GM12874 (cell line): ENCODE measurements around the gene TRAF3.

Source experiments
- TF ChIP-seq, protein P1 (sequence below): IDR thresholded peaks from 2 replicates; pipeline ENCODE4 v1.5.1; 2011; ENCODE audit warnings: low read depth, mild to moderate bottlenecking, control low read depth, low read length, moderate library complexity; ENCODE audit not compliant: insufficient read depth

TRAF3 gene

DNA sequence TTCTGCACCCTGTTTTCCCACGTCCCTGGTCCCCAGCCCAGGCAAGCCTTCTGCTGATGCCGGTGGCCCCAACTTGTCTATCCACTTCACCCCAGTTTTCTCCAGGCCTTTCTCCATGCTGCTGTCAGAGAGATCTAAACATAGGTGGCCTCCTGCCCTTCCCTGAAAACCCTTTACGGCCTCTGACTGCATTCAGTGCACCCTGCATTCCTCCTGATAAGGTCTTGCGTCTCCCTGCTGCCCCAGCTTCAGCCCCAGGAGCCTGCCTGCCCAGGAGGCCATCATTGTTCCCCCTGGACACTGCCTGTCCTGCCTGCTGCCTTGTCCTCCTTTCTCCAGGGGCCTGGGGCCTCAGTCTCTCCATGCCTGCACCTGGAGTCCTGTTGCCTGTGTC lies 29.8 kb downstream of the TRAF3 start:
- TF ChIP-seq, protein P1, sequence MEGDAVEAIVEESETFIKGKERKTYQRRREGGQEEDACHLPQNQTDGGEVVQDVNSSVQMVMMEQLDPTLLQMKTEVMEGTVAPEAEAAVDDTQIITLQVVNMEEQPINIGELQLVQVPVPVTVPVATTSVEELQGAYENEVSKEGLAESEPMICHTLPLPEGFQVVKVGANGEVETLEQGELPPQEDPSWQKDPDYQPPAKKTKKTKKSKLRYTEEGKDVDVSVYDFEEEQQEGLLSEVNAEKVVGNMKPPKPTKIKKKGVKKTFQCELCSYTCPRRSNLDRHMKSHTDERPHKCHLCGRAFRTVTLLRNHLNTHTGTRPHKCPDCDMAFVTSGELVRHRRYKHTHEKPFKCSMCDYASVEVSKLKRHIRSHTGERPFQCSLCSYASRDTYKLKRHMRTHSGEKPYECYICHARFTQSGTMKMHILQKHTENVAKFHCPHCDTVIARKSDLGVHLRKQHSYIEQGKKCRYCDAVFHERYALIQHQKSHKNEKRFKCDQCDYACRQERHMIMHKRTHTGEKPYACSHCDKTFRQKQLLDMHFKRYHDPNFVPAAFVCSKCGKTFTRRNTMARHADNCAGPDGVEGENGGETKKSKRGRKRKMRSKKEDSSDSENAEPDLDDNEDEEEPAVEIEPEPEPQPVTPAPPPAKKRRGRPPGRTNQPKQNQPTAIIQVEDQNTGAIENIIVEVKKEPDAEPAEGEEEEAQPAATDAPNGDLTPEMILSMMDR = no peak

DNA sequence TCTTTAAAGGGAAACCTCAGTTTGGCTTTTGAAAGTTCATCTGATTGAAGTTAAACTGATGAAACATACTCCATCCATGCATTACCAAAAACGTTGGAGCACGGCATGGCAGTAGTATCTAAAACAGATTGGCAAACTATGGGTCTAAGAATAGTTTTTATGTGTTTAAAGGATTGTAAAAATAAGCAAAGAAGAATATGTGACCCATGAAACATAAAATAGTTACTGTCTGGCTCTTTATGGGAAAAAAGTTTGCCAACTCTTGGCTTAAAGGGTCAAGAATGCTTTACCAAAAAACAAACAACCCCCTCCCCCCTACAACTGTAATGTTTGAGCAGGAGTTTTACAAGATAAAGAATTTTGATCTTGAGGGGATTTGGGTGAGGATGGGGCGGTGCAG lies 32.6 kb downstream of the TRAF3 start:
- TF ChIP-seq, protein P1 = no peak

DNA sequence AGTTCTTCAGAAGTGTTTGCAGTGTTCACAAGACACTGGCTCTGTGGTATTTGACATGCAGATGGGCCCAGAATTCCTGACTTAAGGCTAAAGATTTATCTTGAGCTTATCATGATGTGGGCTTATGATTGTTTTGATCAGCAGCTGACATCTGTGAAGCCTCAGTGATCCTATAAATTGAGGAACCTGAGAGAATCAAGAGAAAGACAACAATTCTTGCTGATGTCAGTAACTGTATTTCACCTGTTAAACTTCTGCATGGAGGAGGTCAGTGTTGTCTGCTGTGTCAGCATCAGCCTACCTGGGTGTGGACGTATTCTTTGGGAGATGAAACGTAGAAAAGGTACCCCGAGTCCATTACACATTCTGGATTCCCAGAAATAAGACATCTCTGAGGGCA lies 33.3 kb downstream of the TRAF3 start:
- TF ChIP-seq, protein P1 = no peak

DNA sequence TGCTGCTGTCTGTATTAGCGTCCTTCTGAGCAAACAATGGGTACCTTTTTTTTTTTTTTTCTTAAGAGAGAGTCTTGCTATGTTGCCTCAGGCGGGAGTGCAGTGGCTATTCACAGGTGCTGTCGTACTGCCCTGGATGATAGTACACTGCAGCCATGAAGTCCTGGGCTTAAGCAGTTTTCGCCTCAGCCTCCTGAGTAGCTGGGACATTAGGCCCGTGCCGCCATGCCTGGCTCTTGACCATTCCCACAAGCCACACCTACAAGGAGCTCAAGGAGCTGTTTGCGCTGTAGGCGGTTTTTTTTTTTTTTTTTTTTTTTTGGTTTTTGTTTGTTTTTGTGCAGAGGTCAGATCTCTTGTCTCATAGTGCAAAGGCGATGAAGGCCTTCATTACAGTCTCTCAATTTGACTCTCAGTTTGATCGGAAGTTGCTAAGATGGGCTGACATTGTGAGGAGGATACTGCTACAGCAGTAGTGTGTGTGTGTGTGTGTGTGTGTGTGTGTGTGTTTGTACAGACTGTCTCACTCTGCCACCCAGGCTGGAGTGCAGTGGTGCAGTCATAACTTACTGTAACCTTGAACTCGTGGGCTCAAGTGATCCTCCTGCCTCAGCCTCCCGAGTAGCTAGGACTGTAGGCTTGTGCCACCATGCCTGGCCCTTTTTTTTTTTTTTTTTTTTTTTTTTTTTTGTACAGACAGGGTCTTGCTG lies 34.2 kb downstream of the TRAF3 start:
- TF ChIP-seq, protein P1 = no peak

DNA sequence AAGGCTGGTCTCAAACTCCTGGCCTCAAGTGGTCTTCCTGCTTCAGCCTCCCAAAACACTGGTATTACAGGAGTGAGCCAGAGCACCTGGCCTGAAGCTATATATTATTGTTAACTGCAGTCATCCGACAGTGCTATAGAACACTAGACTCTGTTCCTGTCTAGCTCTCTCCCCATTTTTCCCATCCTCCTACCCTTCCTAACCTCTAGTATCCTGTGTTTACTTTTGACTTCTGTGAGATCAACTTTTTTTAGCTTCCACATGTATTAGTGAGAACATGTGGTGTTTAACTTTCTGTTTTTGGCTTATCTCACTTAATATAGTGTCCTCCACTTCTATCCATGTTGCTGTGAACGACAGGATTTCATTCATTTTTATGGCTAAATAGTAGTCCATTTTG lies 34.7 kb downstream of the TRAF3 start:
- TF ChIP-seq, protein P1 = no peak

DNA sequence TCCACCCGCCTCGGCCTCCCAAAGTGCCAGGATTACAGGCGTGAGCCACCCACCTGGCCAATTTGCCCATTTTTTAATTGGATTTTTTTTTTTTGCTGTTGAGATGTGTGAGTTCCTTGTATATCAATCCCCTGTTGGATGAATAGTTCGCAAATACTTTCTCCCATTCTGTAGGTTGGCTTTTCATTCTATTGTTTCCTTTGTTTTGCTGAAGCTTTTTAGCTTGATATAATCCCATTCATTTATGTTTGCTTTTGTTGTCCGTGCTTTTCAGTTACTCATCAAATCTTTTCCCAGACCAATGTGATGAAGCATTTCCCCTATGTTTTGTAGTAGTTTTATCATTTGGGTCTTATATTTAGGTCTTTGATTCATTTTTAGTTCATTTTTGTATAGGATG lies 36.4 kb downstream of the TRAF3 start:
- TF ChIP-seq, protein P1 = no peak

DNA sequence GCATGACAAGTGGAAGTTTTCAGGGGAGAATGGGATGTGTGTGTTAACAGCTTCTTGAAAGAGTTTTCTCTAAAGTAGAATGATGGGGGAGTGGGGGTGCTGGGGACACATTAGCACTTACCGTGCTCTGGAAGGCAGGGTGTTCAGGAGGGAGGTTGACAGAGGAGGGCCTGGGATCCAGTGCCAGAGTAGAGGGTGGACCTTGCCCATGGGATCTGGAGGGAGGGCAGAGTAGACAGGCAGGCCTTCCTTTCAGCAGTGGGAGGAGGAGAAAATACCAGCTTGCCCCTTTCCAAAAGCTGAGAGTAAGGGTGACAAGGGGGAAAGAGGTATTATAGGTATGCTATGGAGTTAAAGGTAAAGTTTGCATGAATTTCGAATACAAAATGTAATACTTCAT lies 40.1 kb downstream of the TRAF3 start:
- TF ChIP-seq, protein P1 = no peak
